Liver (tissue), 3 donors: ENCODE data around the gene LTV1.

Source experiments
- ATF3 ChIP-seq: IDR thresholded peaks from 2 replicates; pipeline ENCODE4 v1.6.1; 2016; ENCODE audit warnings: antibody characterized with exemption
- CTCF ChIP-seq: fragments of 150-350 bp; IDR thresholded peaks from 2 replicates; pipeline ENCODE4 v1.5.1; 2017; ENCODE audit warnings: improper control_type of control experiment, low read depth, low read length; ENCODE audit not compliant: missing input control
- SP1 ChIP-seq: IDR thresholded peaks from 2 replicates; pipeline ENCODE4 v1.6.1; 2018; ENCODE audit warnings: antibody characterized with exemption, mild to moderate bottlenecking
- donor health status: healthy.
- donor health status: healthy.

GRCh38 chr6:143840595-143841265 is 2.4 kb upstream of the LTV1 start:
- TF ChIP-seq CTCF (no peak), ATF3 (no peak), SP1 (no peak)
